ENCODE data around the gene OR4K5. TPM values are rescaled to one million over a fixed set of nuclear protein-coding genes. Genes with fewer than 3 reads are reported as not detected.
"Not testable (repeated sequence)": the region's sequence is repeated elsewhere in the genome, so short reads cannot be mapped to it uniquely, and the experiment has no call there.

The OR4K5 gene
- total and polyA plus RNA-seq, 12 donors, result not detected

GRCh38 chr14:19930617-19931016, 10.2 kb downstream of the OR4K5 start, which contains the start of gene OR4K1:
Gene OR4K1, plus strand, starts transcription at chr14:19930917. Its CDS starts 4,750 bp downstream, at chr14:19935667.
- intact Hi-C loops (cut with DNase I), result no loop called here
- Histone ChIP-seq H3K4me1 (no peaks in the 10 kb centered on the region), H3K27ac (no peak within 1 kb of the TSS), H3K27me3 (no peaks in the 10 kb centered on the region), H3K4me3 (no peak within 1 kb of the TSS), H3K36me3 (no peaks in the 10 kb centered on the region), H3K9me3 (peaks cover 0 to 9% (median 0%) of the 10 kb centered on the region in 11 donors)
- TF ChIP-seq CTCF (IDR thresholded peaks at IDR 0.05), result no peak
- ATAC-seq, result no peak
- WGBS, 2 donors, result 46 to 50% methylated on average over 3 of the region's 3 CpGs
- no peak for DNase-seq

- WGBS, 2 donors, result 73 to 86% methylated on average over 1 of the region's 1 CpG
- no peak for TF ChIP-seq CTCF (IDR thresholded peaks at IDR 0.05)
- Histone ChIP-seq H3K36me3 (no peaks in the 10 kb centered on the region), H3K9me3 (peaks cover 0 to 11% (median 0%) of the 10 kb centered on the region in 11 donors), H3K4me3 (no peak overlapping the region), H3K27ac (no peak overlapping the region), H3K27me3 (no peaks in the 10 kb centered on the region), H3K4me1 (no peaks in the 10 kb centered on the region)
- no peak for ATAC-seq
- intact Hi-C loops (cut with DNase I), result no loop called here
- DNase-seq, result no peak
Observed at GRCh38 chr14:19941668-19942067, 21.3 kb downstream of the OR4K5 start.

DNA sequence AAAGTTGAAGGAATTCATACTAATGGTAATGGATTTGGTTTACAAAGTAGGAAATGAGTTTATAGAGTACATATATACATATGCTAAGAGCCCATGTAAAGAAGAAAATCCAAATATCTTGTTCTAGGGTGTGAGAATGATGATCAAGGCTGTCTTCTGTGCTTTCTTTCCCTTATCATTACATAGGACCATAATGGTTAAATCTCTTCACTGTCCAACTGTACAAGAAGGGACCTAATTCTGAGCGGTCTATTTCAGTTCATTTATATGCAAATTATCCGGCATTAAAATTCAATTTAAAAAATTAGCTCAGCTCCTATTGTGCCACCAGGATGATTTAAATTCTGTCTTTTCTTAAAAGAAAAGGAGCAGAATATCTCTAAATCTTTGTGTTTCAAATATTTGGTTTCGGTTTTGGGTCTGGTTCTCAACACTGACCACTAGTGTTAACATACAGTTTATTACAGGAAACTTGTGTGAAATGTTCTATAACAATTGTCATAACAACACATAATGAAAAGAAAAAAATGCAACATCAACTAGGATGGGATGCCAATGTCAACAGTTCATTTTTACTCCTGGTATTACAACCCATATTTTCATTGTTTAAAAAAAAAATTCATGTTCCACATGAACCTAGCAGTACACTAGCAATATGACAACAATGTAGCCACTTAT, 27.1 kb downstream of the OR4K5 start:
- intact Hi-C loops (cut with DNase I), result no loop called here
- Histone ChIP-seq H3K4me3 (no peak overlapping the region), H3K4me1 (no peaks in the 10 kb centered on the region), H3K9me3 (no peaks in the 10 kb centered on the region), H3K27ac (no peak overlapping the region), H3K36me3 (no peaks in the 10 kb centered on the region), H3K27me3 (no peaks in the 10 kb centered on the region)
- no peak for TF ChIP-seq CTCF (IDR thresholded peaks at IDR 0.05)
- WGBS, 2 donors, result 78 to 86% methylated on average over 3 of the region's 3 CpGs
- ATAC-seq, result no peak
- DNase-seq, result no peak

DNA sequence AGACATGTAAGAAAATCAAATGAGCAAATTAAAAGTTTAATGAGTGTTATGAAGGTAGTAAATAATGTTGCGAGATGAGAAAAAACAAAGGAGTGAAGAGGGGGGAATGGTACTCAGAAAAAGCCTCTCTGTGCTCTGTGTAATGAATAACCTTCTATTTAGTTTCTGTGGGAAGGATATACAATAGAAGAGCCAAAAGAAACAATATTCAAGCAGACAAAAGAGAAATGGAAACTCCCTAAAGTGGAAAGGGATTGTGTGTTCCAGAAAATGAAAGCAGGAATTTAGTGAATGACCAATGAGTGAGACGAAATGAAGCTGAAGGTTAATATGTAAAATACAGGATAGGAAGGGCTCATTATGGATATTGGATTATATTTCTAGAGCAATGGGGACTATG, 28.8 kb downstream of the OR4K5 start:
- Histone ChIP-seq H3K4me1 (no peaks in the 10 kb centered on the region), H3K9me3 (no peaks in the 10 kb centered on the region), H3K4me3 (no peak overlapping the region), H3K36me3 (no peaks in the 10 kb centered on the region), H3K27ac (no peak overlapping the region), H3K27me3 (no peaks in the 10 kb centered on the region)
- WGBS, 2 donors, result 64 to 69% methylated on average over 2 of the region's 2 CpGs
- DNase-seq (no peak), ATAC-seq (no peak)
- intact Hi-C loops (cut with DNase I), result no loop called here
- TF ChIP-seq CTCF (IDR thresholded peaks at IDR 0.05), result no peak

DNA sequence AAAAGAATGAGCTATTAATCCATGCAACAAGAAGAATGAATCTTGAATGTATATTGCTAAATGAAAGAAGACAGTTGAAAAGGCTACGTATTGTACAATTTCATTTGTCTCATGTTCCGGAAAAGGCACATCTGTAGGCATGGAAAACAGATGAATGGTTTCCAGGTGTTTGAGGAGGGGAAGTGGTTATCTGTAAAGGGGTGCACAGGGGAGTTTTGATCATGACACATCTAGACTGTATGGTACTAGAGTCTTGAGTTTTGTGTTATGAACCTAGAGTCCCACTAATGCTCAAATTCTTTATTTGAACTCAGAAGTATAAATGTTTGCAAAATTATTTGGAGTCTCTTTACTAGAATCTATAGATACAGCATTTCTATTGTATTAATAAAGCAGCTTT, 49.3 kb downstream of the OR4K5 start:
- H3K27ac ChIP-seq; ATAC-seq; H3K9me3 ChIP-seq; intact Hi-C loops (cut with DNase I); H3K36me3 ChIP-seq; H3K4me1 ChIP-seq; H3K27me3 ChIP-seq; DNase-seq; H3K4me3 ChIP-seq: not testable (repeated sequence)
- 64 to 69% methylated on average over 2 of the region's 2 CpGs for WGBS, 2 donors

Measured in heart right ventricle (tissue), 16 donors.